WTC11 (cell line): ENCODE measurements around the gene WWOX.

Experiments used
- CBFB ChIP-seq: sonication (generic); formaldehyde crosslinking; IDR thresholded peaks from 2 replicates; pipeline ENCODE4 v1.8.1; 2022; ENCODE audit warnings: mild to moderate bottlenecking, low read depth, missing genetic modification reagents
- CREB1 ChIP-seq: sonication (generic); formaldehyde crosslinking; IDR thresholded peaks from 2 replicates; pipeline ENCODE4 v1.8.0; 2023; ENCODE audit warnings: mild to moderate bottlenecking, missing genetic modification reagents
- CTCF ChIP-seq: fragments of 200-600 bp; IDR thresholded peaks from 2 replicates; pipeline ENCODE4 v1.8.0; 2022; ENCODE audit warnings: antibody characterized with exemption
- HMGA2 ChIP-seq: fragments of 250-450 bp; sonication (Bioruptor Pico); IDR thresholded peaks from 2 replicates; pipeline ENCODE4 v1.4.0; 2021; ENCODE audit warnings: mild to moderate bottlenecking, moderate library complexity
- KAT7 ChIP-seq: sonication (generic); formaldehyde crosslinking; IDR thresholded peaks from 2 replicates; pipeline ENCODE4 v1.8.1; 2023; ENCODE audit warnings: missing genetic modification reagents, mild to moderate bottlenecking, borderline replicate concordance
- MAX ChIP-seq: sonication (generic); formaldehyde crosslinking; IDR thresholded peaks from 2 replicates; pipeline ENCODE4 v1.8.0; 2022; ENCODE audit warnings: mild to moderate bottlenecking, missing genetic modification reagents
- NFYB ChIP-seq: sonication (generic); formaldehyde crosslinking; conservative IDR thresholded peaks from 2 replicates; pipeline ENCODE4 v1.8.0; 2022; ENCODE audit warnings: low read depth, missing genetic modification reagents
- NR3C1 ChIP-seq: sonication (generic); formaldehyde crosslinking; conservative IDR thresholded peaks from 2 replicates; pipeline ENCODE4 v1.8.1; 2023; ENCODE audit warnings: low read depth, mild to moderate bottlenecking, missing genetic modification reagents
- PRDM15 ChIP-seq: sonication (generic); formaldehyde crosslinking; IDR thresholded peaks from 2 replicates; pipeline ENCODE4 v1.8.0; 2022; ENCODE audit warnings: missing genetic modification reagents
- SP1 ChIP-seq: sonication (generic); formaldehyde crosslinking; conservative IDR thresholded peaks from 2 replicates; pipeline ENCODE4 v1.8.1; 2022; ENCODE audit warnings: missing genetic modification reagents
- TEAD1 ChIP-seq: sonication (generic); formaldehyde crosslinking; IDR thresholded peaks from 2 replicates; pipeline ENCODE4 v1.8.0; 2022; ENCODE audit warnings: mild to moderate bottlenecking, missing genetic modification reagents

- TF ChIP-seq CTCF (no peak), TEAD1 (CRISPR knock-in tag) (no peak), MAX (no peak), PRDM15 (CRISPR knock-in tag) (no peak), CBFB (no peak), KAT7 (CRISPR knock-in tag) (no peak), NR3C1 (no peak), NFYB (CRISPR knock-in tag) (no peak), HMGA2 (no peak), SP1 (CRISPR knock-in tag) (no peak), CREB1 (CRISPR knock-in tag) (no peak)
Observed at GRCh38 chr16:78117391-78117790, 17.9 kb downstream of the WWOX start.
